Tibial nerve (tissue), 4 donors: Measurements from ENCODE around the gene FOSL2. TPM values are rescaled to one million over a fixed set of nuclear protein-coding genes. Genes with fewer than 3 reads are reported as not detected.

Experiments used
- DNase-seq, 2 donors: peaks; one replicate each; pipeline ENCODE4 v3.0.0-alpha.2; 2019; ENCODE audit warnings: low spot score in 2 of 2
- H3K27ac ChIP-seq, 4 donors: fragments of 200-600 bp; sonication (generic) in 3 of 4; one replicate each; pipeline ENCODE4 v1.5.1; 2017 to 2019; ENCODE audit warnings: mild to moderate bottlenecking in 1 of 4
- H3K27me3 ChIP-seq, 2 donors: fragments of 200-600 bp; sonication (generic) in 1 of 2; one replicate each; pipeline versions ENCODE4 v1.5.1 to v1.6.0; 2017 to 2019
- H3K36me3 ChIP-seq, 3 donors: fragments of 200-600 bp; sonication (generic); one replicate each; pipeline ENCODE4 v1.5.1; 2018 to 2019
- H3K4me1 ChIP-seq, 4 donors: fragments of 200-600 bp; sonication (generic) in 3 of 4; one replicate each; pipeline ENCODE4 v1.5.1; 2017 to 2019
- H3K4me3 ChIP-seq, 4 donors: fragments of 200-600 bp; sonication (generic) in 3 of 4; one replicate each; pipeline ENCODE4 v1.5.1; 2017 to 2019; ENCODE audit warnings: mild to moderate bottlenecking in 1 of 4, moderate library complexity in 1 of 4
- H3K9me3 ChIP-seq, 4 donors: fragments of 200-600 bp; sonication (generic) in 3 of 4; one replicate each; pipeline ENCODE4 v1.5.1; 2017 to 2019
- CTCF ChIP-seq, 5 experiments: fragments of 200-600 bp in 3 of 5; fragments of 450-650 bp in 2 of 5; sonication (generic) in 3 of 5; IDR thresholded peaks; one replicate each; pipeline ENCODE4 v1.5.1; 2016 to 2019; ENCODE audit warnings: antibody characterized with exemption in 5 of 5, mild to moderate bottlenecking in 3 of 5, moderate library complexity in 2 of 5
- EP300 ChIP-seq, 2 donors: sonication (generic); formaldehyde crosslinking; IDR thresholded peaks; one replicate each; pipeline ENCODE4 v1.6.1; 2017; ENCODE audit warnings: antibody characterized with exemption in 2 of 2, mild to moderate bottlenecking in 1 of 2
- POLR2A ChIP-seq, 2 donors: fragments of 450-650 bp; IDR thresholded peaks; one replicate each; pipeline ENCODE4 v1.6.1; 2017; ENCODE audit warnings: antibody characterized with exemption in 2 of 2, mild to moderate bottlenecking in 2 of 2, moderate library complexity in 2 of 2
- WGBS, 2 donors: methylation state at CpG; one replicate each; pipeline ENCODE4 v1.1.5; 2018; 5-methylcytosine and 5-hydroxymethylcytosine counted together
- total RNA-seq, 4 donors: library from RNA; depleted of rRNA; stranded (reverse); fragments of >200 nt; gene quantifications; one replicate each; pipeline ENCODE4 v1.1.0, GENCODE V29; 2016

The FOSL2 gene
- total RNA-seq, 4 donors from 2014 or later: 141 to 207 (median 190) TPM

- H3K27ac ChIP-seq: peak overlapping the region in 1 of 4 donors; percentile 52
- no peak for DNase-seq
Observed at GRCh38 chr2:28359222-28360057, 33.2 kb upstream of the FOSL2 start.

GRCh38 chr2:28360058-28360717 is 32.5 kb upstream of the FOSL2 start:
- Histone ChIP-seq H3K36me3 (no peaks in the 10 kb centered on the region), H3K27ac (peak overlapping the region in 2 of 4 donors; percentile 24 to 26), H3K27me3 (no peaks in the 10 kb centered on the region), H3K4me3 (no peak overlapping the region), H3K4me1 (peaks cover 0 to 22% (median 17%) of the 10 kb centered on the region in 4 donors), H3K9me3 (no peaks in the 10 kb centered on the region)
- no peak for DNase-seq
- TF ChIP-seq POLR2A (IDR thresholded peaks at IDR 0.05) (no peak), CTCF (IDR thresholded peaks at IDR 0.05) (no peak), EP300 (IDR thresholded peaks at IDR 0.05) (no peak)
- WGBS, 2 donors: 80 to 84% methylated on average over 15 to 16 of the region's 16 CpGs

More at GRCh38 chr2:28359222-28360057, 33.2 kb upstream of the FOSL2 start:
- TF ChIP-seq POLR2A (IDR thresholded peaks at IDR 0.05) (peak in 1 of 2 donors; percentile 14), EP300 (IDR thresholded peaks at IDR 0.05) (peak in 1 of 2 donors; percentile 31), CTCF (IDR thresholded peaks at IDR 0.05) (no peak)
- 84 to 85% methylated on average over 28 of the region's 28 CpGs for WGBS, 2 donors
- Histone ChIP-seq H3K9me3 (no peaks in the 10 kb centered on the region), H3K4me3 (no peak overlapping the region), H3K27me3 (no peaks in the 10 kb centered on the region), H3K36me3 (no peaks in the 10 kb centered on the region), H3K4me1 (peaks cover 0 to 26% (median 18%) of the 10 kb centered on the region in 4 donors)

GRCh38 chr2:28360718-28361293 is 31.9 kb upstream of the FOSL2 start:
- 62 to 67% methylated on average over 12 of the region's 12 CpGs for WGBS, 2 donors
- Histone ChIP-seq H3K27me3 (no peaks in the 10 kb centered on the region), H3K27ac (peak overlapping the region in 2 of 4 donors; percentile 24 to 38), H3K4me1 (peaks cover 0 to 16% (median 12%) of the 10 kb centered on the region in 4 donors), H3K36me3 (no peaks in the 10 kb centered on the region), H3K4me3 (no peak overlapping the region), H3K9me3 (no peaks in the 10 kb centered on the region)
- TF ChIP-seq POLR2A (IDR thresholded peaks at IDR 0.05) (no peak), CTCF (IDR thresholded peaks at IDR 0.05) (no peak), EP300 (IDR thresholded peaks at IDR 0.05) (peak in 1 of 2 donors; percentile 42)
- no peak for DNase-seq

- no peak overlapping the region for H3K4me3 ChIP-seq
- H3K4me1 ChIP-seq: peaks cover 0 to 11% (median 5%) of the 10 kb centered on the region in 4 donors
- peak overlapping the region in 1 of 4 donors; percentile 38 for H3K27ac ChIP-seq
- 63 to 70% methylated on average over 12 of the region's 12 CpGs for WGBS, 2 donors
- H3K36me3 ChIP-seq: no peaks in the 10 kb centered on the region
- no peaks in the 10 kb centered on the region for H3K27me3 ChIP-seq
- no peak for TF ChIP-seq POLR2A (IDR thresholded peaks at IDR 0.05)
- TF ChIP-seq EP300 (IDR thresholded peaks at IDR 0.05): no peak
- no peak for TF ChIP-seq CTCF (IDR thresholded peaks at IDR 0.05)
- no peak for DNase-seq
- H3K9me3 ChIP-seq: no peaks in the 10 kb centered on the region
Observed at GRCh38 chr2:28361991-28362710, 30.5 kb upstream of the FOSL2 start.
